Activated T-cell treated with anti-CD3 and anti-CD28 coated beads for 48 hours (primary cell): ENCODE measurements around the gene TBC1D32.
"Not testable (repeated sequence)": the region's sequence is repeated elsewhere in the genome, so short reads cannot be mapped to it uniquely, and the experiment has no call there.

Experiments
- DNase-seq: peaks from one replicate; pipeline ENCODE4 v3.0.0-alpha.2; 2020; ENCODE audit warnings: low read depth

The TBC1D32 gene

DNA sequence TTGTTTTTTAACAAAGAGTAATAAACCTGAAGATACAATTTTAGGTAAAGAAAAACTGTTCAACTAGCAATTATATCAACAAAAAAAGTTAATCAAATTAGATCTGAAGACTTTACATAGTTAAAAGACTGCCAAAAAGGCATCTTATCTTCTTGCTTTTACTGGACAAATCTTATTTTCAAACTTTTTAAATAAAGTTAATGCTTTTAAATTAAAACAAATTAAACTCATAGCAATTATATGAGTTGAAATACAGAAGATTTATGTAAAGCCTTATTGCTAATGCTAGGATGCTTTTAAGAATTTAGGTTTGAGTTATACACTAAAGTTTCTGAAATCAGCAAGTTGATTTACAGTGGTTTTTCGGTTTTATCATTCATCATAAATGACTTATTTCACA is 227.3 kb downstream of the TBC1D32 start:
- no peak for DNase-seq

DNA sequence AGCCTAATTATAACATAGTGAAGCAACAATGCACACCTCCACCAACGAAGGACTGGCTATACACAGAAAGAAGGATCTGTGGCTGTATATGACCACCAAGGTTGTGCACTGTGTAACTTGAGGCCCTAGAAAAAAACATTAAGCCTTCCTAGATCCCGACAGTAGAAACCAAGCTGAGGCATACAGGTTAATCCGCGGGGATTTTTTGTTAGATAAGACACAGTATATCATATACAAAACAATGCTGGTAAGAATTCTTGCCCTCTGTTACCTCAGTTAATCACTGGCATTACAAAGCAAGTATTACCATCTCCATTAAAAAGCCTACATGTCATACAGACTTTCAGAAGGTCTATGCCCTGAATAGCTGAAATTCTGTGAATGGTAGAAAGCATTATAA is 228.8 kb downstream of the TBC1D32 start:
- DNase-seq, result no peak

DNA sequence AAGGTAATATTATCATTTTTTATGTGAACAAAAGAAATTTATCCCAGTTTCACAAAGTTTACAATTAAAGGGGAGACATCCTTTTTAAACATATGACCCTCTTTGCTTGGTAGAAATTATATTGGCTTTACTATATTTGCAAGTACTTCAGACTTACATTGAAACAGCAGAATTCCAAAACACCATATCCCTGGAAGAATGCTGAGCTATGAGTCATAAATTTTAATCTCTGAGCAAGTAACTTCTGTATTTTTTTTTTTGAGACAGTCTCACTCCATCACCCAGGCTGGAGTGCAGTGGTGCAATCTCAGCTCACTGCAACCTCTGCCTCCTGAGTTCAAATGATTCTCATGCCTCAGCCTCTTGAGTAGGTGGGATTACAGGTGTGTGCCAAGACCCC is 240.4 kb downstream of the TBC1D32 start:
- DNase-seq, result no peak

DNA sequence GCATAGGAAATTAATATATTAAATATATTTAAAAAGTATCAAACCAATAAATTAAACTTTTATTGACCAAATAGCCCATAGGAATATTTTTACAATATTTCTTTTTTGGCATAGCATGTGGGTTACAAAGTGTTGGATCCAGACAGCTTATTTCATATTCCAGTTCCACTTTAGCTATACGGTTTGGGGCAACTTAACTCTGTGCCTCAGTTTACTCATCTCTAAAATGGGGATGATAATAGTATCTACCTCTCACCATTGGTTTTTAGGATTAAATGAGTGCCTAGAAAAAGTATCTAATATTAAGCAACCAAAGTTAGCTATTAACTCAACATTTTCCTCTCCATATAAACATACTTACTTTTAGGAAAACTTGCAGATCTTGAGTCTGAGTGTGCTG is 243.8 kb downstream of the TBC1D32 start:
- no peak for DNase-seq

DNA sequence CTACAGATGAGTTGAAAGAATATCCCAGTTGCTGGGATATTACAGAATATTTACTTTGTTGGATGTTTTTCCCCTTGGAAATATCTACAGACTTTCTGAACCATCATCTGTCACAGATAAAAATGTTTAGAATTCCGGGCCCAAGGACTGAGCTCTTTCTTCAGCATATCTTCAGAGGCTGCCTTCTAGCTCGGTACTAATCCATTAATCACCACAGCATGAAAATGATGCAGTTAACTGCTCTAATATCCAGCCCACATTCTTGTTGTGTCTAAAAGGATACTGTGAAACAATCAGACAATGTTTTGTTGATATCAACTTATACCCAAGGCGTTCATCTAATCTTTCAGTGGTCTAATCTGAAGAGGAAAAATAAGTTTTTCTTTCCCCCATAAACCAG is 247.4 kb downstream of the TBC1D32 start:
- no peak for DNase-seq

DNA sequence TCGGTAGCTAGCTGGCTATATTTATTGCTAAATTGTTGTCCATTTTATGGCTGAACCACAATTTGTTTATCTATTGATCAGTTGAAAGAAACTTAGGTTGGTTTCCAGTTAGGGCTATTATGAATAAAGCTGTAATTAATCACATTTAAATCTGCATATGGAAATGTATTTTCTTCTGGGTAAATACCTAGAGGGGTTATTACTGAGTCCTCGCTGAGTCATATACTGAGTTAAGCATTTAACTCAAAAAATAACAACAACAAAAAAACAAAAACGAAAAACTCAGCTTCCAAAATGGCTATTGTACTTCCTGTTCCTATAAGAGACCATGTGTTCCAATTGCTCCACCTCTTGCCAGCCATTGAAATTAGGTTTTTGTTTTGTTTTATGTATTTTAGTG is 258.2 kb downstream of the TBC1D32 start:
- DNase-seq, result no peak

DNA sequence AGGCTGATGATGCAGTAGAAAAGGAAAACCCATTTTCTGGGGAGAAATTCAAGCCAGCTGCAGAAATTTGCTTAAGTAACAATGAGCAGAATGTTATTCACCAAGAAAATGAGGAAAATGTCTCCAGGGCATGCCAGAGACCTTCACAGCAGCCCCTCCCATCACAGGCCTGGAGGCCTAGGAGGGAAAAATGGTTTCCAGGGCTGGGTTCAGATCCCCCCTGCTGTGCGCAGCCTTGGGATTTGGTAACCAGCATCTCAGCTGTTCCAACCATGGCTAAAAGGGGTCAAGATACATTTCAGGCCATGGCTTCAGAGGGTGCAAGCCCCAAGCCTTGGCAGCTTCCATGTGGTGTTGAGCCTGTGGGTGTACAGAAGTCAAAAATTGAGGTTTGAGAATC is 265.5 kb downstream of the TBC1D32 start:
- DNase-seq, result not testable (repeated sequence)

DNA sequence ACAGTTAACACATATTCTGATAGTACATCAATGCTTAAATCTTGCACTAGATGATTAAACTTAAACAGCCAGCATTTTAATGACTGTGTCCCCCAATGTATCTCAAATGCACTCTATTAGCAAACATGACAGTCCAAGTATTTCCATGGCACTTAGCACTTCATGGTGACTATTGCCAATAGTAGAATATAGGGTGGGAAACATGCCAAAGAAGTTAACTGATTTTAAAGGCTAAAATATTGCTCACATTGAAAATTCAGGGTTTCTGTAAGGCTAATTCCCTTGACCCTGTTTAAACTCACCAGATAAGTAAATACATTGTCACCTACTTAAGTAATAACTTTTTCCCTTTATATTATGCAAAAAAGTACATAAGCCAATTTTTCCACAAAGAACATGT is 266.9 kb downstream of the TBC1D32 start:
- no peak for DNase-seq

DNA sequence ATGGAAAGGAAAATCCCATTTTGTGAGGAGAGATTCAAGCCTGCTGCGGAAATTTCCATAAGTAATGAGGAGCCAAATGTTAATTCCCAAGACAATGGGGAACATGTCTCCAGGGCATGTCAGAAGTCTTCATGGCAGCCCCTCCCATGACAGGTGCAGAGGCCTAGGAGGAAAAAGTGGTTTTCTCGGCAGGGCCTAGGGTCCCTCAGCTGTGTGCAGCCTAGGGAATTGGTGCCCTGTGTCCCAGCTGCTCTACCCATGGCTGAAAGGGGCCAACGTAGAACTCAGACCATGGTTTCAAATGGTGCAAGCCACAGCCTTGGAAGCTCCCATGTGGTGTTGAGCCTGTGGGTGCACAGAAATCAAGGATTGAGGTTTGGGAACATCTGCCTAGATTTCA is 269.9 kb downstream of the TBC1D32 start:
- DNase-seq, result no peak

DNA sequence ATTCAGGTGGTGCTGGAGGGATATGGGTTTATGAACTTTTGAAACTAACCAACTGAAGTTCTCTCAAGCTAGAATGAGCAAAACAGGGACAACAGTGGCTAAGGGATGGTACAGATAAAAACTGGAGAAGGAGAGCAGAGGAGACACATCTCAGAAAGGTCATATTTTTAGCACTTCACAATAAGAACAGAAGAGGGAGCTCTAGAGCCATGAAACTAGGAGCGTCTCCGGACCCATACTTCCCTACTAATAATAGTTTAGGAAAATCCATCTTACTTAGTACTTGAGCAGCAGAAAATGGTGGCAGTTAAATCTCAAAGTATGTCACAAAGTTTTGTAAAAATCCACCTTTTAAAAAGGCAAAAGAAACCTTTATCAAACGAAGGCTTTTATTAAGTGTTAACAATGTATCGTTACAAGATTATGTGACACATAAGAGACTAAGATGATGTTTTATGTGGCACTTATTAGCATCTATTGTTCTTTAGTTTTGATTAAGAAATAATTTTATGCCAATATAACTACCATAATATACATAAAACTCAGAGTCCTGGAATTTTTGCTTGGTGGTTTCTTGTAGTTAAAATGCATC is 278.6 kb downstream of the TBC1D32 start:
- DNase-seq, result no peak

DNA sequence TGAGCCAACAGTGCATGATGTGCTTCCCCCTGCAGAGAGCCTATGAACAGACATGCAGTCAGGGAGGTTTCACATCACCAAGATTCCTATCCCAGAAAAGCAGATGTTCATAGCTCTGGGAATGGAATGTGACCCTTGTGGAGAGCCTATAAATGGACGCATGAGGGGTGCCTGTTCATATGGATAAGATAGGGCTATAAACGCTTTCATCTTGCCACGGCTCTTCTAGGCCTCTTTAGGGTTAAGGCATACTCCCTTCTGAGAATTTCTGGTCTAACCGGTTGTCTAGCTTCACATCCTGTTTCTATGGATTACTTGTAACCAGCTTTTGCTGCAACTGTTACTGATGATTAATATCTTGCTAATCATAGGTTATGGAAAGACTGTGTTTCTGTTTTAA is 285.7 kb downstream of the TBC1D32 start:
- DNase-seq, result not testable (repeated sequence)

DNA sequence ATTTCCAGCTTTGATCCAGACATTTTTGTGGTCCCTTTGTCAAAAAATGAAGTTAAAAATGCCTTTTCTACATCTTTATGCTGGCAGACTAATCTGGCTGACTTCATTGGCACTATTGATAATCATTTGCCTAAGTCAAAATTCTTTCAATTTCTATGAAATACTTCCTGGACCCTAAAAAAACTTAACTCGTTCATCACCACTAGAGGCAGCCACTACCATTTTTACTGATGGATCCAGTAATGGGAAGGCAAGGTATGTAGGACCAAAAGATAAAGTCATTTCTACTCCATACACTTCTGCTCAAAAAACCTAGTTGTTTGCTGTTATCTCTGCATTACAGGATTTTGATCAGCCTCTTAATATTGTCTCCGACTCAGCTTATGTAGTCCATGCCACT is 289.4 kb downstream of the TBC1D32 start:
- not testable (repeated sequence) for DNase-seq

DNA sequence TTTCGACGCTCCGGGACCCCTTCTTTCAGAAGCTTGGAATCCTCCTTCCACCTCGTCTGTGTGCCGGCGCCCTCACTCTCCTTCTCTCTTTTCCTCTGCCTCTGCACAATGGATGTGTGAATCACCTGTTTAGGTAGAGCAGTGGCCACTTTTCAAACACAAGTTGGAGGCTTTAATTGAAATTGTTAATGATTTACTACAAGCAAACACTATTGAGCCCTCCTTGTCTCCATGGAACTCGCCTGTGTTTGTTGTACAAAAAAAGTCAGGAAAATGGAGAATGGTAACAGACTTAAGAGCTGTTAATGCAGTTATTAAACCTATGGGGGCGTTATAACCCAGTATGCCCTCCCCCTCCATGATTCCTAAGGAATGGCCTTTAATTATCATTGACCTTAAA is 290.6 kb downstream of the TBC1D32 start:
- not testable (repeated sequence) for DNase-seq

DNA sequence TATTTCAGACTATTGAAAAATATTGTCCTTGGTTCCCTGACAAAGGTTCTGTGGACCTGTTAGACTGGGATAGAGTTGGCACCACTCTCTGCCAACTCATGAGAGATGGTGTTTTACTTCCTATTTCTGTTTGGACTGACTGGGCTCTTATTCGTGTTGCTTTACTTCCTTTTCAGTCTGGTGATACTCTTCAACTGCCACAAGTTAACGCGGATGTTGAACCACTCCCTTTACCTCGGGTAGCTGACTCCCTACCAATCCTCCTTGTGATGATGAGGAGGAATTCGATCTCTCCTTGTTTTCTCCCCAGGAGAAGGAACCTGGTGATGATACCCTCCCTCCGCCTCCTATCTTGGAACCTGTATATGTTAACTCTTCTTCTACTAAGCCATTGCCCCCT is 291.1 kb downstream of the TBC1D32 start:
- DNase-seq, result not testable (repeated sequence)

DNA sequence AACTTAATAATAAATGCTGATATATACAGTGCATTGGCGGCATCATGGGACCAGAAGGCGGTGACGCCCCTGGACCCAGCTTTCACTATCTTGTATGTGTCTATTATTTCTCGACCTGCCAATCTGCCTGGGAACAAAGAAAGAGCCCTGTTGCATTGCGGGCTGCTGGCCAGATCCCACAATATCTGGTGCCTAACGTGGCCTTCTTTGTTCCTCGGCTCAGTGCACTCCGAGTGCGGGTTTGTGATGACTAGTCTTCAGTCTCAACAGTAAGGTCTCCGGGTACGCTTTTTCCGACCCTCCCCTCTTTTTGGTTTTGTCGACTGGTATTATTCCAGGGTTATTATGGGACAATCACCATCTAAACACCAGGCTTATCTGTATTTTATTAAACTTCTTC is 291.5 kb downstream of the TBC1D32 start:
- no peak for DNase-seq

DNA sequence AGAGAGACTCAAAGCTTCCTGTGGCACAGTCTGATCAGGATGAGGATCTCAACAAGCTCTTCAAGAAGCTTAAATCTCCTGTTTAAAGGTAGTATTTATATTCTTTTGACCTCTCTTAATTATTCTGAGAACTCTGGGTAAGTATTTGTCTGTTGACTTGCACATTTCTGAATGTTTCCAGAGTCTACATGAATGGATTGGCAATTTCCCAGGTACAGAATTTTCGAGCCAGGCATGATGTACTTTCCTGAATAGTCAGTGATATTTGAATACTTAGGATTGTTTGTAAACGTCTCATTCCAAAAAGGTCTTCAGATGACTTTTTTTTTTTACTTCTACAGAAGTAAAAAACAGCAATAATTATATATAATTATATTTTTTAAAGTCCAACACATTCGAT is 293.4 kb downstream of the TBC1D32 start:
- no peak for DNase-seq

DNA sequence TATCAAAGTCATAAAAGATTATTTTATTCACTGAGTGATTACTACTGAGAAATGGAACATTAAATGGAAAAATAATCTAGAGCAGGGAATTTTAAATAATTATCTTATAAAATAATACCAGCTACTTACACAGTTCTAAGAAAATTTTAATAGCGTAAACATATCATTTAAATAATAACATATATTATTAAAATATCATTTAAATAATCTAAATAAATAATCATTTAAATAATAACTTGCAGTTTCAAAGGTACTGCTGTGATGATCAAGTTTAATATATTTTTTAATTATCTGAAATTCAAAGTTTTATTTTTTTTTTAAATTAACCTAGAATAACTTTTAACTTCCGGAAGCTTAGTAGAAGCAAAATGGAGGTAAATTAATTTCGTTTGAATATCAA is 301.2 kb downstream of the TBC1D32 start:
- DNase-seq, result no peak

DNA sequence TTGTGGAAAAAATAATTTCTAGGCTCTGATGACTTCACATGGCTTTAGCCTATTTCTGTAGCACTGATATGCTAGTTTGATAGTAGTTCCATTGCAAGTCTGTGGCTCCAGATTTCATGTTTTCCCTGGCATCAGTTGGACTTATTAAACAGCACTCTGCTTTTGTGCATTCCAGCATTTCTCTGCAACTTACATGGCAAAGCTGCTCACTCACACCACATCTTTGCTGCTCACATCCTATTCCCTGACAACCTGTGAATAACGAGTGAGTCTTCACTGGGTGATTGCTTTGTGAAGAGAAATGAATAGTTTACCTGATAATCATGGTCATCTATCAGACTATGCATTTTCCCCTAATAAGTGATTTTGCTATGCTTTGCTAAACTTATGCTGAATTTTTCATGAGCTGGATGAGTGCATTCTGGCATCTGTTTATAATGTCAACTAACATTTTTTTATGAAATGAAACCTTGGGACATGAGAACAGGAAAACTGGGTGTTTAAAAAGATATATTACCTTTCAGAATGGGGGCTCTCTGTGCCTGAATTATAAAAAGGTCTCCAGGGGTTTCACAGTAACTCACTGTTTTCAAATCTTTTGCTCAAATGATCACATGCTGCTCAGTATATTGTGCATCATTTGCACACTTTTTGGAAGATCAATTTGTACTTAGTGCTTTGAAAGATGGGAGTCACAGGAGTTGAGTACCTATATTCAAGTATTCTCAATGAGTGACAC is 301.8 kb downstream of the TBC1D32 start:
- no peak for DNase-seq
